Activated CD4-positive, CD25-positive, alpha-beta regulatory T cell (primary cell): ENCODE results near the gene DYNC1I1.

Experiments used
- DNase-seq, 4 experiments: peaks; one replicate each; lab custom pipeline; 2025; lab: John Stamatoyannopoulos, UW

The DYNC1I1 gene

GRCh38 chr7:96085953-96086352, 313.6 kb downstream of the DYNC1I1 start:
- DNase-seq = no peak

GRCh38 chr7:96088579-96088978, 316.2 kb downstream of the DYNC1I1 start:
- no peak for DNase-seq

DNA sequence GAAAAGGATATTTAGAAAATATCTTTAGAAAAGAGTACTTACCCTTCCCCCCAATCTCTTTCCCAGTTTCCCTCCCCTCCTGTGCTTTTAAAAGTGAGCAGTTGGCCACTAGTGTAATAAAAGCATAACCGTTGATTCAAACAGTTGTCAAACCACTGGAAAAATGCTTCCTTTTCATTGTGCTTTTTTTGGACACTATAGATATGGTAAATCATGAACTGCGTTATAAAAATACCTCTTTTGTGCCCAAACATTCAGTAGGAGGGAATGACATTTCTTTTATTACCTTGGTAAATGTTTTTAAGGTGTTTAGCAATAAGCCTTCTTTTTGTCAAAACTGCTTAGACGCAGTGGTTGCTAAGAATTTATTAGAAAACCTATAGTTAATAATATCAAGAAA, 317.2 kb downstream of the DYNC1I1 start:
- no peak for DNase-seq

GRCh38 chr7:96090756-96091155, 318.4 kb downstream of the DYNC1I1 start:
- no peak for DNase-seq

- no peak for DNase-seq
Measured at GRCh38 chr7:96093435-96093834, 321.1 kb downstream of the DYNC1I1 start.

- no peak for DNase-seq
Measured at GRCh38 chr7:96097835-96098234, 325.5 kb downstream of the DYNC1I1 start.

- DNase-seq = no peak
Measured at GRCh38 chr7:96100737-96101136, 328.4 kb downstream of the DYNC1I1 start.

GRCh38 chr7:96102096-96102811, 329.9 kb downstream of the DYNC1I1 start:
- no peak for DNase-seq

DNA sequence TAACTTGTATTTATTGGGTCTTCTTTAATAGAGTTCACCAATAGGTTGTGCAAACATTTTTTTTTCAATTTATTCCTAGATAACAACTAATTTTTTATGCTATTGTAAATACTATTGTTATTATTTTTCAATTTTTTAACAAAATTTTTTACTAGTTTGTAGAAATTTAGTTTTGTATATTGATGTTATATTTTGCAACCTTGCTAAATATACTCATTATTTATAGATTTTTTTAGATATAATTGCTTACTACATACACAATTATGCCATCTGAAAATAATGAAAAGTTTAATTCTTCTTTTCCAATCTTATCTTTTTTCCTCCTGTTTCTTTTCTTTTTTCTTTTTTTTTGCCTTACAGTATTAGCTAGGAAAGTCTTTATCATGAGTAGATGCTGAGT, 332.6 kb downstream of the DYNC1I1 start:
- no peak for DNase-seq

GRCh38 chr7:96111405-96111804, 339.1 kb downstream of the DYNC1I1 start:
- DNase-seq = no peak

- no peak for DNase-seq
Measured at GRCh38 chr7:96114190-96114589, 341.8 kb downstream of the DYNC1I1 start.

GRCh38 chr7:96116173-96116572, 343.8 kb downstream of the DYNC1I1 start:
- no peak for DNase-seq

DNA sequence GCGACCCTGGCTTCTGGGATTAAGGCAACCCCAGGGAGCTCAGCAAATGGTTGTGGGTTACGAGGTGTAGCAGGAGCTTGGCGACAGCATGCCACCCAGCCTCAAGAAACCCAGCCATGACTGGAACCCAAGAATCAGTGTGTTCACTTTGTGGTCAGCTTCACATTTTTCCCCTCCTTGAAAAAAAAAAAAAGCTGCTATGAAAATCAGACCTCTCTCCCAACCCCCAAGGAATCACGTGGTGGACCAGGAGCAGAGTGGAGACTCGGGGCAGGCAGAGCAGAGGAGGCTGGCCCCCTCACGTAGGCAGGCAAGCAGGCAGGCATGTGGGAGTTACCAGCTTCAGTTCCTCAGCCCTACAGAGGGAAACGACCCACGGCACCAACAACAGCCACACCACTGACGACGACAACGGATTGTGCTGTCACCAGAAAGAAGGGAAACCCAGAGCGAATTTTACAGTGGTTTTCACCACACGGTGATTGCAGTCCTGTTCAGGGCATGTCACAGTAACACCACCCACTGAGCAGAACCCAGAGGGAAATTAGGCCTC, 346.2 kb downstream of the DYNC1I1 start:
- DNase-seq = no peak

GRCh38 chr7:96120445-96121225, 348.3 kb downstream of the DYNC1I1 start:
- DNase-seq = no peak

DNA sequence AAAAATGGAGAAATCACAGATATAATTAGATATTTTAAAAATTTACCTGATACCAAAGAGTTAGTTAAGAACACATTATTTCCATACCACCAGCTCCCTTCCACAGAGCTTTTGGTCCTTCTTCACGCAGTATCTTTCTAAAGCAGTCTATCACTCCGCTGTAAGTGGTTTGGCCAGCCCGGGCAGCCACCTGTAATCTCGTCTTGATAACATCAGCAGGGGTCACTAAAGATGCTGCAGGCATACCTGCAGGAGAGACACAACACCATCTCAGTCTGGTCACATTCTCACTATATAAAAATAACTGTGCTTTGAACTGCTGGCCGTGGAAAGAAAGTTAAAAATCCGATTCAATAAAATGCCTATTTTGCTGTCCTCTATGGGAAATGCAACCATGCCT, 349.4 kb downstream of the DYNC1I1 start:
- DNase-seq = no peak

DNA sequence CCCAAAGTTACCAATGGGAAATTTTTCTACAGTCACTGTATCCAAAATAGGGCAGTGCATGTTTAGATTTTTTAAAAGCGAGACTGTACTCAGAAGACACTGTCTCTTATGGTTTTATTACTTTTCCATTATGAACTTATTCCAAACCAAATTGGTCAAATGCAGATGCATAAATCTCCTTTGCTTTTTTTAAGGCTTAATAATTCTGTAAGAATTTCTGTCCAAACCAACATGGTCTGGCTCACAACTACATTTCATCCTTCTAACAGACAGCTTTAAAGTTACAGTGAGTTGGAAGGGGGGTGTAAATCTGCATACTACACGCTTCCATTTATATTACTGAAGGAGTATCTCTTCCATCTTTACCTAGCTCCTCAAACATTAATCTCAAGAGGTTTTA, 350.4 kb downstream of the DYNC1I1 start:
- DNase-seq = no peak

DNA sequence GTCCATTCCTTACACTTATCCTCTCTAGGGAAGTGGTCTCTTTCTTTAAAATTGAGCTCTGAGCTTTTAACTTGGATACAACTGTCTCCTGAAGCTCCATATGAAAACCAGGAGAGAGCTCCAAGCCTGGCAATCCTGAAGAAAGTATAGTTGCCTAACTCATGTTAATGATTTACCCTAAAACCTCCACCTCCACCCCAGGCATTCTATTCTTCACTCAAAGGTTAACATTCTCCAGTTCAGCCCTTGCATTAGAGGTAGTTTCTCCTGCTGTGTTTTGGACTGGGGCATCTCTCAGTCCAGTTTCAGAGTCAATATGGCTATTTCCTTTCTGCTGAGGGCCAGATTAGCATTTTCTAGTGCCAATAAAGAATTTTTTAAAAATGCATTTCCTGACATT, 354.0 kb downstream of the DYNC1I1 start:
- no peak for DNase-seq

- no peak for DNase-seq
Measured at GRCh38 chr7:96127746-96128145, 355.4 kb downstream of the DYNC1I1 start.

DNA sequence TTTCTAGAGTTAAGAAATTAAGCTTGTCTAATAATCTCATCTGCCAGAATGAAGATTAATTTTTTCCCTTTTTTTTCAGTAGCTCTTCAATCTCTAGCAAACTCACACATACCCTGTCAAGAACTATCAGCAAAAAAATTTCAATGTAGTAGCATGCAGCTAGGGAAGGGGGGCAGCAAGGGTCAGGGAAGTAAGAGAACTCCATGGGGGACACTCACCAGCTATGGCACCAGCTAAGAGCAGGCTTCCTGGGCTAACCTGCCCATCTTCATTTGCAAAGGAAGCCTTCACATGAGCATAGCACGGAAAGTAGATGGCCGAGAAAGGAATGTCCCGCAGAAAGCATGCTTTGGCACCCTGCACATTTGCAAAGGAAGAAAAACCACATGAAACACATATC, 359.2 kb downstream of the DYNC1I1 start:
- DNase-seq = no peak

DNA sequence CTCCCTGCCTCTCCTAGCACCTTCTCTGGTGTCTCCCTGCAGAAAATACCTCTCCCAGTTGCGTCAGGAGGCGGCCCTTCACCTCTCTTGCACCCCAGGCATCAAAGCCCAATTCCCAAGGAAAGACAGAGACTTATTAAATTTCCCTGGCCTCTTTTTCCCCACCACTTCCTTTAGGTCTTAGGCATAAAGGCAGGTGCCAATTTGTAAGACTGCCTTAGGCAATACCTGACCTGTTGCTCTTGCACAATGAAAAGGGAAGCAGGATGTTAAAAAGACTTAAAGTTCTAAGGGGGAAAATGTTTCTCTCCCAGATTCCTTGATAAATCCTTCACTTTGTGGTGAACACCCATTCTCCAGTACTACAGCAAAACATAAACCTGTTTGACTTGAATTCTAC, 362.9 kb downstream of the DYNC1I1 start:
- DNase-seq = no peak

DNA sequence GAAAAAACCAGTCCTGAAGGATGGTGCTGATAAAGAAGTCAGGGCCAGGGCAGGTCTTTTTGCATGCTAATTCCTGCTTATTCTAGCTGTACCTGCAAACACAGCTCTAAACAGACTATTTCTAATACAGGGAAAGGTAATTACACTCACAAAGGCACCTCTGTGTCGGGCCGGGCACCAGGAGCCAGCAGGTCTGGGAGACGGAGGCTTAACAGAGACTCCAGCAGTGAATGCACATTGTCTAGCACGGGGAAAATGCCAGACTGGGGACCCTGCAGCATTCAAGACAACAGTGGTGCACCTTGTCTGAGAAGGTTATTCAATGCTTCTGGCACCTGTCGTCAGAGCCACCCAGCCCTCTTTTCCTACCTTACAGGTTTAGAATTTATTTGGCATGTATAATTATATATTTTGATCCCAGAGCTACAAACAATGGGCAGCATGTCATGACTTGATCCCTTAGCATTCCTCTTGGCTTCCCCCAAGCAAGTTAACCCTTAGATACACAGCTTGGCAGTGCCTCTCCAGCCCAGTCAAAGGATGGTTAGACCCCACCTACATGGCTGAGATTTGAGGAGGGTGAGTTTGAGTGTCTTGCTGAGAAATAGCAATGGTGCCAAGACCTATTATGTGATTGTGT, 364.4 kb downstream of the DYNC1I1 start:
- no peak for DNase-seq

- DNase-seq = no peak
Measured at GRCh38 chr7:96143495-96144259, 371.3 kb downstream of the DYNC1I1 start.
